B cell (primary cell): ENCODE data around the gene ITPR1. TPM values are rescaled to one million over a fixed set of nuclear protein-coding genes. Genes with fewer than 3 reads are reported as not detected.

Experiments used
- ATAC-seq: fragments of 200-7000 bp; cut with Tn5 transposase; one replicate; pipeline ENCODE4 v1.10.0; 2021; ENCODE audit warnings: low read depth, mild to moderate bottlenecking, moderate number of reproducible peaks, moderate library complexity
- CTCF ChIA-PET: fragments of 350-600 bp; sonication (Branson Sonifier 250); formaldehyde crosslinking; loops from one replicate; lab custom pipeline; 2021; ENCODE audit warnings: antibody characterized with exemption, inconsistent platforms; lab: Charles Lee
- POLR2A ChIA-PET: fragments of 350-600 bp; sonication (Branson Sonifier 250); formaldehyde crosslinking; loops from one replicate; lab custom pipeline; 2021; ENCODE audit warnings: antibody characterized with exemption; lab: Charles Lee
- DNase-seq: peaks from one replicate; pipeline ENCODE4 v3.0.0; 2013
- H2AFZ ChIP-seq: 2 replicates; pipeline ENCODE4 v1.6.1; 2012; ENCODE audit warnings: mild to moderate bottlenecking, low read depth, low read length; ENCODE audit not compliant: insufficient read depth, poor library complexity, severe bottlenecking
- H3K27ac ChIP-seq, 2 donors: 1 replicate in 1 of 2; 2 replicates in 1 of 2; pipeline ENCODE4 v1.5.1; 2012 to 2013; ENCODE audit warnings: low read length in 2 of 2, mild to moderate bottlenecking in 2 of 2, moderate library complexity in 1 of 2
- H3K27me3 ChIP-seq, 4 experiments: fragments of 200-600 bp in 1 of 4; sonication (generic) in 1 of 4; replicated peaks in 1 of 4; 1 replicate in 2 of 4; 2 replicates in 2 of 4; pipeline versions ENCODE4 v1.6.1 to v1.7.0; 2013 to 2016; ENCODE audit warnings: low read length in 3 of 4, mild to moderate bottlenecking in 2 of 4, mixed read lengths in 1 of 4, moderate library complexity in 1 of 4; ENCODE audit not compliant: insufficient read depth in 4 of 4, control insufficient read depth in 3 of 4; ENCODE audit errors: control extremely low read depth in 1 of 4
- H3K36me3 ChIP-seq, 2 experiments: replicated peaks in 1 of 2; 1 replicate in 1 of 2; 2 replicates in 1 of 2; pipeline versions ENCODE4 v1.6.1 to v1.7.1; 2013; ENCODE audit warnings: low read length in 1 of 2; ENCODE audit not compliant: insufficient read depth in 2 of 2, control insufficient read depth in 1 of 2; ENCODE audit errors: control extremely low read depth in 1 of 2, extremely low read depth in 1 of 2
- H3K4me1 ChIP-seq, 2 donors: fragments of 200-600 bp in 1 of 2; sonication (generic) in 1 of 2; 1 replicate in 1 of 2; 2 replicates in 1 of 2; pipeline versions ENCODE4 v1.5.1 to v1.6.1; 2013 to 2017; ENCODE audit warnings: low read length in 2 of 2; ENCODE audit not compliant: control insufficient read depth in 2 of 2, insufficient read depth in 2 of 2
- H3K4me2 ChIP-seq: replicated peaks from 2 replicates; pipeline ENCODE3; 2012; ENCODE audit warnings: mild to moderate bottlenecking, low read depth, low read length; ENCODE audit not compliant: poor library complexity, severe bottlenecking
- H3K4me3 ChIP-seq, 5 experiments: fragments of 200-600 bp in 1 of 5; sonication (generic) in 1 of 5; 1 replicate in 3 of 5; 2 replicates in 2 of 5; pipeline versions ENCODE4 v1.5.1 to v1.7.0; 2011 to 2016; ENCODE audit warnings: low read length in 4 of 5, mild to moderate bottlenecking in 4 of 5, low read depth in 2 of 5, control low read depth in 1 of 5, moderate library complexity in 1 of 5; ENCODE audit not compliant: insufficient read depth in 1 of 5; ENCODE audit errors: control extremely low read depth in 1 of 5, extremely low read depth in 1 of 5
- H3K79me2 ChIP-seq: fragments of 200-600 bp; sonication (generic); one replicate; pipeline ENCODE4 v1.6.0; 2016; ENCODE audit warnings: low read length; ENCODE audit not compliant: control insufficient read depth, insufficient read depth
- H3K9ac ChIP-seq: fragments of 200-600 bp; sonication (generic); 2 replicates; pipeline ENCODE4 v1.6.1; 2017; ENCODE audit warnings: mild to moderate bottlenecking, low read length, moderate library complexity
- H3K9me3 ChIP-seq, 3 donors: one replicate each; pipeline versions ENCODE4 v1.6.1 to v1.7.1; 2013; ENCODE audit warnings: low read length in 2 of 3; ENCODE audit not compliant: control insufficient read depth in 2 of 3, insufficient read depth in 1 of 3; ENCODE audit errors: control extremely low read depth in 1 of 3
- H4K20me1 ChIP-seq: 2 replicates; pipeline ENCODE4 v1.6.0; 2012; ENCODE audit warnings: mild to moderate bottlenecking, low read length; ENCODE audit not compliant: insufficient read depth, control insufficient read depth, poor library complexity, severe bottlenecking
- H3K27ac Mint-ChIP-seq: one replicate; pipeline ENCODE4 v1.8.0; 2021; ENCODE audit warnings: mixed read lengths
- H3K27me3 Mint-ChIP-seq: one replicate; pipeline ENCODE4 v1.8.0; 2021; ENCODE audit warnings: mixed read lengths
- H3K4me1 Mint-ChIP-seq: one replicate; pipeline ENCODE4 v1.8.0; 2021; ENCODE audit warnings: mixed read lengths
- H3K4me3 Mint-ChIP-seq: one replicate; pipeline ENCODE4 v1.8.0; 2021; ENCODE audit warnings: mixed read lengths
- H3K9me3 Mint-ChIP-seq: one replicate; pipeline ENCODE4 v1.8.0; 2022; ENCODE audit warnings: mixed read lengths; ENCODE audit not compliant: insufficient read depth
- CTCF ChIP-seq: fragments of 200-600 bp; IDR thresholded peaks from one replicate; pipeline ENCODE4 v1.8.0; 2022; ENCODE audit warnings: antibody characterized with exemption, mild to moderate bottlenecking
- EZH2 ChIP-seq: IDR thresholded peaks from 2 replicates; pipeline ENCODE4 v1.6.1; 2012; ENCODE audit warnings: borderline replicate concordance, low read depth, mild to moderate bottlenecking, moderate library complexity, low read length; ENCODE audit not compliant: insufficient read depth, poor library complexity, severe bottlenecking
- WGBS: methylation state at CpG from one replicate; pipeline ENCODE4 v1.1.5; 2013; ENCODE audit warnings: missing lambda C conversion rate; ENCODE audit not compliant: insufficient coverage; 5-methylcytosine and 5-hydroxymethylcytosine counted together
- intact Hi-C: fragments of 100-400 bp; cut with micrococcal nuclease; formaldehyde crosslinking; loops from one replicate; pipeline ENCODE4 v1.10.0; 2022
- polyA plus RNA-seq: library from polyadenylated mRNA; depleted of rRNA; stranded (reverse); fragments of >200 nt; gene quantifications from 2 replicates; pipeline ENCODE4 v1.2.3, GENCODE V29; 2012
- total RNA-seq, 2 donors: library from RNA; stranded (reverse); fragments of 120-200 nt in 1 of 2; gene quantifications; 1 replicate in 1 of 2; 2 replicates in 1 of 2; pipeline versions ENCODE4 v1.2.3 to v1.2.4, GENCODE V29; 2013 to 2022

The ITPR1 gene
- total and polyA plus RNA-seq, 2 donors (not counting 1 experiment from before 2014, with no cell fraction given), result 64.0 to 332 TPM

- H3K4me3 Mint-ChIP-seq, result no peak overlapping the region
- peaks cover 69% of the 10 kb centered on the region for H4K20me1 ChIP-seq
- no peaks in the 10 kb centered on the region for H3K27me3 ChIP-seq
- H3K79me2 ChIP-seq, result peaks cover 21% of the 10 kb centered on the region
- ATAC-seq, result no peak
- ChIA-PET POLR2A (no interaction called here), CTCF (interaction anchor here (1.2 kb wide), 1 partner anchor 47 kb away, joined by 3 read pairs; no protein-coding TSS in a partner anchor)
- H3K36me3 ChIP-seq, result peaks cover 1 to 90% of the 10 kb centered on the region in 2 experiments
- intact Hi-C loops, result no loop called here
- H3K27me3 Mint-ChIP-seq, result no peaks in the 10 kb centered on the region
- no peak overlapping the region for H3K27ac ChIP-seq
- H3K9me3 Mint-ChIP-seq, result no peaks in the 10 kb centered on the region
- H3K4me2 ChIP-seq, result no peak overlapping the region
- TF ChIP-seq EZH2 (no peak), CTCF (no peak)
- no peak overlapping the region for H3K27ac Mint-ChIP-seq
- DNase-seq, result no peak
- no peak overlapping the region for H3K4me3 ChIP-seq
- no peaks in the 10 kb centered on the region for H3K4me1 ChIP-seq
- WGBS, result 98% methylated on average over 9 of the region's 9 CpGs
- H3K9me3 ChIP-seq, result peaks cover 2 to 7% (median 4%) of the 10 kb centered on the region in 3 donors
- no peak overlapping the region for H2AFZ ChIP-seq
- no peak overlapping the region for H3K9ac ChIP-seq
- peaks cover under 1% of the 10 kb centered on the region for H3K4me1 Mint-ChIP-seq
Measured at GRCh38 chr3:4758249-4758860, 265.2 kb downstream of the ITPR1 start.

GRCh38 chr3:4758957-4759656, 266.0 kb downstream of the ITPR1 start:
- Histone ChIP-seq H2AFZ (no peak overlapping the region), H3K4me3 (no peak overlapping the region), H3K9ac (no peak overlapping the region), H3K4me1 (no peaks in the 10 kb centered on the region), H3K27me3 (no peaks in the 10 kb centered on the region), H3K9me3 (peaks cover 2 to 7% (median 4%) of the 10 kb centered on the region in 3 donors), H3K4me2 (no peak overlapping the region), H3K36me3 (peaks cover 1 to 88% of the 10 kb centered on the region in 2 experiments), H4K20me1 (peaks cover 77% of the 10 kb centered on the region), H3K27ac (no peak overlapping the region), H3K79me2 (peaks cover 25% of the 10 kb centered on the region)
- 88% methylated on average over 3 of the region's 8 CpGs for WGBS
- Mint-ChIP-seq H3K4me3 (no peak overlapping the region), H3K27ac (no peak overlapping the region), H3K27me3 (no peaks in the 10 kb centered on the region), H3K9me3 (no peaks in the 10 kb centered on the region), H3K4me1 (no peaks in the 10 kb centered on the region)
- intact Hi-C loops, result no loop called here
- TF ChIP-seq CTCF (no peak), EZH2 (no peak)
- ChIA-PET POLR2A (no interaction called here), CTCF (interaction anchor here (0.6 kb wide), 1 partner anchor 9 kb away, joined by 3 read pairs; no protein-coding TSS in a partner anchor)
- no peak for DNase-seq
- no peak for ATAC-seq
